ENCODE measurements around the gene GPR55. TPM values are rescaled to one million over a fixed set of nuclear protein-coding genes. Genes with fewer than 3 reads are reported as not detected.

The GPR55 gene
- total RNA-seq, 1 donor, result under 0.01 TPM

GRCh38 chr2:230895536-230896345 lies 29.3 kb downstream of the GPR55 start:
- no peak for TF ChIP-seq CTCF (IDR thresholded peaks at IDR 0.05; ENCODE audit: insufficient read depth, low read length)
- no peak for DNase-seq (ENCODE audit: low read depth)
- no peak overlapping the region for H3K4me3 ChIP-seq (ENCODE audit: low read depth, low read length)

- no peak overlapping the region for H3K4me3 ChIP-seq (ENCODE audit: low read depth, low read length)
- DNase-seq (ENCODE audit: low read depth), result no peak
- TF ChIP-seq CTCF (IDR thresholded peaks at IDR 0.05; ENCODE audit: insufficient read depth, low read length), result no peak
Measured at GRCh38 chr2:230893841-230894781, 30.9 kb downstream of the GPR55 start.

- no peak for TF ChIP-seq CTCF (IDR thresholded peaks at IDR 0.05; ENCODE audit: insufficient read depth, low read length)
- no peak overlapping the region for H3K4me3 ChIP-seq (ENCODE audit: low read depth, low read length)
- DNase-seq (ENCODE audit: low read depth), result no peak
Measured at GRCh38 chr2:230893338-230893737, 31.7 kb downstream of the GPR55 start.

- TF ChIP-seq CTCF (IDR thresholded peaks at IDR 0.05; ENCODE audit: insufficient read depth, low read length), result no peak
Measured at GRCh38 chr2:230891509-230891908, 33.5 kb downstream of the GPR55 start.

GRCh38 chr2:230891064-230891463 lies 34.0 kb downstream of the GPR55 start:
- no peak for TF ChIP-seq CTCF (IDR thresholded peaks at IDR 0.05; ENCODE audit: insufficient read depth, low read length)
- H3K4me3 ChIP-seq (ENCODE audit: low read depth, low read length), result no peak overlapping the region
- no peak for DNase-seq (ENCODE audit: low read depth)

More at GRCh38 chr2:230891509-230891908, 33.5 kb downstream of the GPR55 start:
- H3K4me3 ChIP-seq (ENCODE audit: low read depth, low read length), result no peak overlapping the region
- no peak for DNase-seq (ENCODE audit: low read depth)

GRCh38 chr2:230890646-230891045 lies 34.4 kb downstream of the GPR55 start:
- TF ChIP-seq CTCF (IDR thresholded peaks at IDR 0.05; ENCODE audit: insufficient read depth, low read length), result no peak
- DNase-seq (ENCODE audit: low read depth), result no peak
- no peak overlapping the region for H3K4me3 ChIP-seq (ENCODE audit: low read depth, low read length)
